Measurements from ENCODE around the gene PCK1.

Gene PCK1

GRCh38 chr20:57616143-57616951 lies 55.4 kb downstream of the PCK1 start:
- H3K4me3 ChIP-seq (ENCODE audit: insufficient read length, low read depth): no peak overlapping the region
- no peaks in the 10 kb centered on the region for H3K9me3 ChIP-seq (ENCODE audit: insufficient read depth, low read length)
- H3K36me3 ChIP-seq (ENCODE audit: insufficient read depth, insufficient read length, low read length): no peaks in the 10 kb centered on the region
- no peak overlapping the region for H3K9ac ChIP-seq (ENCODE audit: insufficient read length, low read depth)
- no peaks in the 10 kb centered on the region for H3K4me1 ChIP-seq (ENCODE audit: insufficient read depth, insufficient read length)
- no peaks in the 10 kb centered on the region for H3K27me3 ChIP-seq (ENCODE audit: insufficient read depth, insufficient read length)
- no peak for DNase-seq (ENCODE audit: low read depth, low spot score)
- TF ChIP-seq YY1 (IDR thresholded peaks at IDR 0.05; ENCODE audit: insufficient read depth, insufficient read length) (no peak), SUZ12 (IDR thresholded peaks at IDR 0.05; ENCODE audit: extremely low read depth, insufficient read depth, insufficient read length) (no peak), ZNF274 (IDR thresholded peaks at IDR 0.05; ENCODE audit: low read depth, low read length) (no peak)

DNA sequence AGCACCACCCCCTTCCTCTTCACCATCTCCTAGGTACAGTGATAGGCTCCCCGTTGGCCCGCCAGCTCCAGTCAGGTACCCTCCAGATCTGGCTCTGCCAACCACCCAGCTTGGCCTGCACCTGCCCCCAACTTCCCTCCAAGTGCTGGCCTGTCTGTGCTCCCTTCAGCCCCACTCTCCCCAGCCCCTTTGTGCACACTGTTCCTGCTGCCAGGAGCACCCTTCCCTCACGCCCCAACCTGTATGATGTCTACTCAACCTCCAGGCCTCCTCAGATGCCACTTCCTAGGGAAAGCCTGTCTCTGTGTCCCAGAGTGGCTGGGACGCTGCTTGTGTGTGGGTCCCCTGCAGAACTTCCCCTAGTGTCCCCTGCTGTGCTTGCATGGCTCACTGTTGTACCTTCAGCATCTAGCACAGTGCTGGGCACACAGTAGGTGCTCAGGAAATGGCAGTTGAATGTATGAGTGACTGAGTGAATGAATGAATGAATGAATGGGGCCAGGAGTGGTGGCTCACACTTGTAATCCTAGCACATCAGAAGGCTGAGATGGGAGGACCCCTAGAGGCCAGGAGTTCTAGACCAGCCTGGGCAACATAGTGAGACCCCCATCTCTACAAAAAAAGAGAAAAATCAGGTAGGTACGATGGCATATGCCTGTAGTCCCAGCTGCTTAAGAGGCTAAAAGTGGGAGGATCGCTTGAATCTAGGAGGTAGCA lies 56.3 kb downstream of the PCK1 start:
- no peak overlapping the region for H3K4me3 ChIP-seq (ENCODE audit: insufficient read length, low read depth)
- no peaks in the 10 kb centered on the region for H3K27me3 ChIP-seq (ENCODE audit: insufficient read depth, insufficient read length)
- TF ChIP-seq YY1 (IDR thresholded peaks at IDR 0.05; ENCODE audit: insufficient read depth, insufficient read length) (no peak), SUZ12 (IDR thresholded peaks at IDR 0.05; ENCODE audit: extremely low read depth, insufficient read depth, insufficient read length) (no peak), ZNF274 (IDR thresholded peaks at IDR 0.05; ENCODE audit: low read depth, low read length) (no peak)
- H3K4me1 ChIP-seq (ENCODE audit: insufficient read depth, insufficient read length): no peaks in the 10 kb centered on the region
- H3K9ac ChIP-seq (ENCODE audit: insufficient read length, low read depth): no peak overlapping the region
- no peaks in the 10 kb centered on the region for H3K9me3 ChIP-seq (ENCODE audit: insufficient read depth, low read length)
- no peak for DNase-seq (ENCODE audit: low read depth, low spot score)
- H3K36me3 ChIP-seq (ENCODE audit: insufficient read depth, insufficient read length, low read length): no peaks in the 10 kb centered on the region
